GM18868 (cell line): Measurements from ENCODE around the gene OLFM1.

Source experiments
- ATAC-seq: cut with Tn5 transposase; IDR thresholded peaks from one replicate; pipeline ENCODE4 v1.9.1; 2021; ENCODE audit warnings: mild to moderate bottlenecking, moderate library complexity; ENCODE audit not compliant: unreplicated experiment

Gene OLFM1

GRCh38 chr9:135087899-135088347 lies 455 bp downstream of the OLFM1 start:
- ATAC-seq, result no peak

GRCh38 chr9:135088348-135088978 lies 995 bp downstream of the OLFM1 start:
- no peak for ATAC-seq

GRCh38 chr9:135088979-135089847 lies 1.7 kb downstream of the OLFM1 start:
- no peak for ATAC-seq

GRCh38 chr9:135090081-135090480 lies 2.6 kb downstream of the OLFM1 start:
- ATAC-seq, result no peak

GRCh38 chr9:135090547-135090946 lies 3.1 kb downstream of the OLFM1 start:
- ATAC-seq, result no peak

- ATAC-seq, result no peak
Measured at GRCh38 chr9:135091545-135091944, 4.1 kb downstream of the OLFM1 start.

GRCh38 chr9:135093111-135093510 lies 5.6 kb downstream of the OLFM1 start:
- ATAC-seq, result no peak

- no peak for ATAC-seq
Measured at GRCh38 chr9:135093911-135094584, 6.6 kb downstream of the OLFM1 start.

- ATAC-seq, result no peak
Measured at GRCh38 chr9:135095470-135096407, 8.3 kb downstream of the OLFM1 start.

- ATAC-seq, result no peak
Measured at GRCh38 chr9:135096408-135096895, 9.0 kb downstream of the OLFM1 start.

GRCh38 chr9:135098400-135099105 lies 11.1 kb downstream of the OLFM1 start:
- no peak for ATAC-seq

- no peak for ATAC-seq
Measured at GRCh38 chr9:135099574-135099973, 12.1 kb downstream of the OLFM1 start.

GRCh38 chr9:135100241-135100681 lies 12.8 kb downstream of the OLFM1 start:
- ATAC-seq, result no peak

GRCh38 chr9:135100725-135101410 lies 13.4 kb downstream of the OLFM1 start:
- ATAC-seq, result no peak

- ATAC-seq, result no peak
Measured at GRCh38 chr9:135101486-135101885, 14.0 kb downstream of the OLFM1 start.

- no peak for ATAC-seq
Measured at GRCh38 chr9:135101926-135102325, 14.5 kb downstream of the OLFM1 start.

GRCh38 chr9:135102331-135102730 lies 14.9 kb downstream of the OLFM1 start:
- ATAC-seq, result no peak

GRCh38 chr9:135103001-135103446 lies 15.6 kb downstream of the OLFM1 start:
- ATAC-seq, result no peak
